Measurements from ENCODE around the gene MOB3B.

- TF ChIP-seq CTCF (IDR thresholded peaks at IDR 0.05; ENCODE audit: low read depth, low read length, poor library complexity, severe bottlenecking) (no peak), EZH2phosphoT487 (IDR thresholded peaks at IDR 0.05; ENCODE audit: borderline replicate concordance, low read length) (no peak)
Measured at GRCh38 chr9:27383524-27383923, 146.1 kb downstream of the MOB3B start.
